AG04449 (cell line): Measurements from ENCODE around the gene ITPR2.

Experiments
- CTCF ChIA-PET: fragments of 350-600 bp; formaldehyde crosslinking; extraction: SDS; loops from one replicate; lab custom pipeline; 2021; ENCODE audit warnings: antibody characterized with exemption; lab: Yijun Ruan, JAX
- POLR2A ChIA-PET: fragments of 400-600, 350-600 bp; formaldehyde crosslinking; extraction: SDS; loops from one replicate; lab custom pipeline; 2020; ENCODE audit warnings: antibody characterized with exemption, inconsistent platforms; lab: Yijun Ruan, JAX
- DNase-seq: peaks from one replicate; pipeline ENCODE4 v3.0.0-alpha.2; 2010; ENCODE audit warnings: low read depth, low spot score
- H3K4me3 ChIP-seq: 2 replicates; pipeline ENCODE4 v1.5.1; 2011; ENCODE audit warnings: low read depth, mild to moderate bottlenecking, control low read depth, low read length
- CTCF ChIP-seq: IDR thresholded peaks from one replicate; pipeline ENCODE4 v1.5.1; 2011; ENCODE audit warnings: mild to moderate bottlenecking, moderate library complexity, low read length, control low read depth, inconsistent platforms; ENCODE audit not compliant: insufficient read depth; ENCODE audit errors: missing control alignments

Gene ITPR2

GRCh38 chr12:26737487-26738030, 95.4 kb downstream of the ITPR2 start:
- no peak for TF ChIP-seq CTCF
- no peak for DNase-seq
- CTCF ChIA-PET = interaction anchor here (0.6 to 1.9 kb wide), 4 partner anchors 28 to 1301 kb away, joined by 3 to 9 read pairs (median 4); no protein-coding TSS in a partner anchor
- POLR2A ChIA-PET = no interaction called here
- H3K4me3 ChIP-seq = no peak overlapping the region

DNA sequence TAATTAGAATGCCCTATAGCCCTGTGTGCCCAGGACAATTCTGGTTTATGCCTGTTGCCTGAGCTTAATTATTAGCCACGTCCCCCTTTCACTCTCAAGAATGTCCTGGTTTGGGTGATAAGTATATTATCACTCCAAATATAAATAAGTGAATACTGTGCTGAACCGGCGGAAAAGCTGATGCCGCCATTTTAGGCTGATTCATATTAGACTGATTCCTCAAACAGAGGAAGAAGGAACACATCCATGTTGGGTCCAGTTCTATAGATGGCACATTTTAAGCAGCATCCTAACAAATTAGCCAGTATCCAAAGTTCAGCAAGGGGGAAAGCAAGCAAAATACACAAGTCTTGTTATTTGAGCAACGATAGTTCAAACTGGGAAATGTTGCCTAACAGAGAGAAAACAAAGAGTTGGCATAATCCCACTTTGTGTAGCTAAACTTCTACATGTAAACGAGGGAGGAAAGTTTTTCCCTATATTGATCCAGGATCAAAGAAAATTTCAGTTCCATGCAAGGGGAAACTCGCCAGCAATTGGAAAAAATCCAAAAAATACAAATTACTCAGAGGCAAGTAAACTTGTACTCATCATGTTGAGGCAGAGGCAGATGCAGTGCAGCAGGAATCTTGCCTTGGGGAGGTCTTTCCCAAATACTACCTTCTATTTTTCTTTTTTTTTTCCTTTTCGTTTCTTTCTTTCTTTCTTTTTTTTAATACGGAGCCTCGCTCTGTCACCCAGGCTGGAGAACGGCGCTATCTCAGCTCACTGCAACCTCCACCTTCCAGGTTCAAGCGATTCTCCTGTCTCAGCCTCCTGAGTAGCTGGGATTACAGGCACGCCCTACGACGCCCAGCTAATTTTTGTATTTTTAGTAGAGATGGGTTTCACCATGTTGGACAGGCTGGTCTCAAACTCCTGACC, 96.2 kb downstream of the ITPR2 start:
- DNase-seq = no peak
- ChIA-PET CTCF (interaction anchor here (0.6 to 1.9 kb wide), 3 partner anchors 35 to 1300 kb away, joined by 3 to 9 read pairs (median 6); no protein-coding TSS in a partner anchor), POLR2A (no interaction called here)
- TF ChIP-seq CTCF = no peak
- H3K4me3 ChIP-seq = no peak overlapping the region

- ChIA-PET CTCF (interaction anchor here (1.8 kb wide), 1 partner anchor 34 kb away, joined by 3 read pairs; no protein-coding TSS in a partner anchor), POLR2A (no interaction called here)
- no peak for TF ChIP-seq CTCF
- no peak overlapping the region for H3K4me3 ChIP-seq
- DNase-seq = no peak
Measured at GRCh38 chr12:26735249-26735639, 97.8 kb downstream of the ITPR2 start.

DNA sequence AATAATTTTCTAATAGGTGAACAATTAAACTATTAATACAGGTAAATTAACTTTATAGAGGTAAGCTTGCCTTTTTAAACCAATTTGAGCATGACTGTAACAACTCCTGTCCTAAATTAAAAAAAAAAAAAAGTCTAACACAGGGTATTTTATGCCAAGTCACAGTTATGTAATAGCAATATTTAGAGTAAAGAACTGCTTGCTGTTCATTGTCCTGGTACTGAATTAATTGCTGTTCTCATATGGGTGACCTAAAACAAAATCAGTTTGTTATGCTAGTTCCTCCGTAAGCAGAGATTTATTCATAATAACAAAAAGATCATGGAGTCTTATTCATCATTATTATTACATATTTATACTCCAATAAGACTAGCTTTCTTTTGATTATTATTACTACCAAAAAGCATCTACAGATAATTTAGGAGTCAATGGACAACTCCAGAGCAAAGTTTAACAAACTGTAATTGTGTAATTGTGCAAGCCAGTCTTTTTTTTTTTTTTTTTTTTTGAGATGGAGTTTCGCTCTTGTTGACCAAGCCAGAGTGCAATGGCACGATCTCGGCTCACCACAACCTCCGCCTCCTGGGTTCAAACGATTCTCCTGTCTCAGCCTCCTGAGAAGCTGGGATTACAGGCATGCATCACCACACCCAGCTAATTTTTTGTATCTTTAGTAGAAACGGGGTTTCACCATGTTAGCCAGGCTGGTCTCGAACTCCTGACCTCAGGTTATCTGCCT, 98.3 kb downstream of the ITPR2 start:
- no peak overlapping the region for H3K4me3 ChIP-seq
- TF ChIP-seq CTCF = no peak
- DNase-seq = no peak
- POLR2A ChIA-PET = no interaction called here
- CTCF ChIA-PET = interaction anchor here (0.6 to 1.8 kb wide), 2 partner anchors 33 to 1350 kb away, joined by 3 to 4 read pairs; no protein-coding TSS in a partner anchor

- no peak overlapping the region for H3K4me3 ChIP-seq
- CTCF ChIA-PET = interaction anchor here (0.8 to 0.9 kb wide), 2 partner anchors 8 to 17 kb away, joined by 3 read pairs; no protein-coding TSS in a partner anchor
Measured at GRCh38 chr12:26732005-26732908, 100.7 kb downstream of the ITPR2 start.

More at GRCh38 chr12:26732005-26732908, 100.7 kb downstream of the ITPR2 start:
- TF ChIP-seq CTCF = no peak
- no peak for DNase-seq
- POLR2A ChIA-PET = no interaction called here
